Erythroblast (primary cell): ENCODE data around the gene IMMP2L.
"Not testable (repeated sequence)": the region's sequence is repeated elsewhere in the genome, so short reads cannot be mapped to it uniquely, and the experiment has no call there.

ENCODE experiments used
- DNase-seq, 2 experiments: peaks; one replicate each; lab custom pipeline; 2025; lab: John Stamatoyannopoulos, UW
- GATA1 ChIP-seq: IDR thresholded peaks from 2 replicates; pipeline ENCODE4 v1.6.1; 2011; ENCODE audit warnings: low read depth, mild to moderate bottlenecking, control low read depth, low read length, moderate library complexity
- POLR2A ChIP-seq: IDR thresholded peaks from 2 replicates; pipeline ENCODE4 v1.6.1; 2011; ENCODE audit warnings: mild to moderate bottlenecking, low read length

Gene IMMP2L

DNA sequence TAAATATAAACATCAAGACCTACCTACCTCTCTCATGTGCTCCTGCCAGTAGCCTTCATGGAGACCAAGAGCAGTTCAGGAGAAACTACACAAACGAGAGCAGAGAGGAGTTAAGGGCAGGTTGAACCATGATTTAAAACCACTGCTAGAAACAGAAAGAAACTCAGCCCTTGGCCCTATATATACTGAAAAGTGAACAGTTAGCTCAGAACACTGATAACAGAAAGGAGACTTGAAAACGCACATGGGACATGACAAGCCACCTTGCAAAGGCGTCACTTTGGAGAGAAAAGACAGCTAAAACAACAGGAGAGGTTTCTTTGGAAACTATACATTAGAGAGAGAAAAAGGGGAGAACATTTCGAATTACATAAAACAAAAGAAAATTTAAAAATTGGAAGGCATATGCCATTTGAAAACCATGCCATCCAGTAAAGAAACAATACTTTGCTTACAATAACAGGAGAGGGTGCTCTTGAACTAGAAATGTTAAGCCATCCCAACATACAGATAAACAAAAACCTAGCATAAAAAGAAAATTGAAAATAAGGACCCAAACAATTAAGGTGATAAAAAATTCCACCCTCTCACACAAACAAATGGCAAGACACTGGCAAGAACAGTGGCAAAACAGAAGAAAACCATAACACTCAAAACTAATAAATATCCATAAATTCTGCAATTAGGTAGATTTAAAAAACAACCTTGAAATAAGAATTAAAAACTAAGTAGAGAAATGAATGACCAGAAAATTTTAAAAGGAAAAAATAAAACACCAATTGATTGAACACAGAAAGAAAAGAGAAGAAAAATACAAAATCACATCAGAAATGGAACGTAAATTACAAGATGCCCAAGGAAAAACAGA lies 232.7 kb downstream of the IMMP2L start:
- no peak for TF ChIP-seq GATA1
- no peak for TF ChIP-seq POLR2A
- DNase-seq: peak in 1 of 2 experiments; percentile 17

DNA sequence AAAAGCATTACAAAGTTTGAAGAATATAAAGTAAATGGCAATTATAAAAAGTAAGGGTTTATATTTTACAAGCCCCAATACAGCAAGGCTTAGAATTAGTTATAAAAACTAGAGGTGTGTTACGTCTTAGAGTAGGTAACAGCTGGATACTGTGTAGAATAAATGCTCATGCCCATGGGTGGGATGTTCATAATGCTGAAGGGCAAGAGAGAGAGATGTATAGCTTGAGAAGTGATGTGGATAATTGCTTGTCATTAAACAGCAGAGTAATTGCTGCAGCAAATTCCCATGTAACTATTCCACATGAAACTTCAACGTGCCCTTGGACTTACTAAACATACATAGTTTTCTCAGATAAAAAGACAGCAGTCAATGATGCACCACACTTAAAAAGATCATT lies 233.8 kb downstream of the IMMP2L start:
- no peak for DNase-seq

DNA sequence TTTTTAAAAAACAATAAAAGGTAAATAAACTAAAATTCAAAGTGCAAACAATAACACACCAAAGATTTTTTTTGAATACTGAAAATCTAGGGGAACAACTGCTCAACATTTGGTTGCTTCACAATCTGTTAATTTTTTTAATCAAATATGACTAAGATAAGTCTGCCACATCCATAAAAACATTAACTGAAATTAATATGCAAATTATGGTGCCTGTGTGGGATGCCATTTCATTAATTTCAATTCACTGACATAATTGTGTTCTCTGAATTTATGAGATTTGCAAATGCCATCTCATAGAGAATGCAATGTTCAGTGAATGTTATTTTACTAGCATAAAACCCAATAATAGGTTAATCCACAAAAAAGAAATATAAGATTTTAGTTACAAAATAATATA lies 237.5 kb downstream of the IMMP2L start:
- no peak for DNase-seq
- no peak for TF ChIP-seq POLR2A
- no peak for TF ChIP-seq GATA1

More for the DNA sequence above, 233.8 kb downstream of the IMMP2L start:
- no peak for TF ChIP-seq POLR2A
- no peak for TF ChIP-seq GATA1

DNA sequence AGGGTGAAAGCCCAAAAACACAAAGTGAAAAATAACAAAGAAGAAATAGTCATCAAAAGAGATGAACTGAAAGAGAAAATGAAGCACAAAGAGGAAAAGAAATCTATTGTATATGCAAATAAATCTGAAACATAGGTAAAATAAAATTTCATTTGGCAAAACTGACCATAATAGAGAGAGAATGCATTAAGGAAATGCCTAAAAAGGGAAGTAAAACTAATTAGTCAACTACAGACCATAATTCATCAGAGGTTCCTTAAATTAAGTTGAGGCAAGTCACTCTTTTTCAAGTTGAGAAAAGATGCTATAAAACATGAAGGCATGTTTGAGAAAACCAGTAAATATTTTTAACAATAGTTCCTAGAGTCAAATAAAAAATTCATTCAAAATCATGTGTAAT lies 238.1 kb downstream of the IMMP2L start:
- TF ChIP-seq POLR2A (no peak), GATA1 (no peak)
- no peak for DNase-seq

DNA sequence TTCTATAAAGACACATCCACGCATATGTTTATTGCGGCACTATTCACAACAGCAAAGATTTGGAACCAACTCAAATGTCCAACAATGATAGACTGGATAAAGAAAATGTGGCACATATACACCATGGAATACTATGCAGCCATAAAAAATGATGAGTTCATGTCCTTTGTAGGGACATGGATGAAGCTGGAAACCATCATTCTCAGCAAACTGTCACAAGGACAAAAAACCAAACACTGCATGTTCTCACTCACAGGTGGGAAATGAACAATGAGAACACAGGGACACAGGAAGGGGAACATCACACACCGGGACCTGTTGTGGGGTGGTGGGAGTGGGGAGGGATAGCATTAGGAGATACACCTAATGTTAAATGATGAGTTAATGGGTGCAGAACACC lies 238.6 kb downstream of the IMMP2L start:
- DNase-seq: not testable (repeated sequence)

DNA sequence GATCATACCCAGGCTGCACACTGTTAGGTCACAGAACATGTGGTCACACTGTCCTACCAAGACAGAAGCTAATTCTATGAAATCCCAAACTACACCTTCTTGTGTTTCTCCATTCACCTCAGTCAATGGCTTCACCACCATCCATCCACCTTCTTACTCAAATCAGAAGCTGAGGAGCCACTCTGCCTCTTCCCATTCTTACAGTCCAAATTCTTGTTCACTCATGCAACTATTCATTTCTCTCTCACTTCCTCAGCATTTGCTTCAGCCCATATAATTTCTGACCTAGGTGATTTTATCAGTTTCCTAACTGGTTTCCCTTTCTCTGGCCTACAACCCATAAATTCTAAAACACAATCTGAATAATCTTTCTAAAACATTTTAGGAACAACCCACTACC lies 242.2 kb downstream of the IMMP2L start:
- no peak for TF ChIP-seq GATA1
- no peak for TF ChIP-seq POLR2A
- DNase-seq: no peak

DNA sequence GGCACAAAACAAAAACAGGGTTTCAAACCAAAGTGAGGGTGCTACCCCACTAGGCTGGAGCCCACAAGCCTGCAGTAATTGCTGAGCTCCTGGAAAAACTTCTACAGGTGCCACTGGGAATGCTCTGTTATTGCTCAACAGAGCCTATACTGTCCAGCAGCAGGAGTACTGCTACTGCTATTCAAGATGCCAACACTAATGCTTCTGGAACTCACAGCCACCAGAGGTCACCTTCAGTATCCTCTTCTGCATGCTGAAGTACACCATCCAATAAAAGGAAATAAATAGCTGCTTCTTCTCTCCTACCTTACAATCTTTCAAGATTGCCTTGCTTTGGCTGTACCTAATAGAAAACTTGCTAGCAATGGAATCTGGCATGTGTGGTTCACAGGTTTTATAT lies 249.3 kb downstream of the IMMP2L start:
- TF ChIP-seq GATA1 (no peak), POLR2A (no peak)

DNA sequence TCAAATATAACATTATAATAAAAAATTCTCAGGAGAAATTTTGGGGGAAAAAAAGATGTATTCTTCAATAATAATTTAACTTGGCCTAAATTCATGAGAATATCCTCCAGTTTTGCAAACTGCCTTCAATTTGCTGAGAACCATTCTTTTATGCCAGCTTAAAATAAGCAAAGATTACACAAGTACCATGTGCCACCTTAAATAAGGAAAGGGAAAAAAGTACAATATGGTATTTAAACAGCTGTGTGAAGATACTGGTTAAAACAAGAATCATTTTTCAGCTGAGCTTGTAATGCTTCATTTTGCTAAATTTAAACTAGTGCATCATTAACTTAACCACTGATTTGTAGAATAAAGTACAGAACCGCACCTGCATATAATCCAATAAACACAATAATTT lies 253.6 kb downstream of the IMMP2L start:
- no peak for TF ChIP-seq GATA1
- no peak for TF ChIP-seq POLR2A
- no peak for DNase-seq

More for the DNA sequence above, 249.3 kb downstream of the IMMP2L start:
- peak; percentile 22 for DNase-seq

DNA sequence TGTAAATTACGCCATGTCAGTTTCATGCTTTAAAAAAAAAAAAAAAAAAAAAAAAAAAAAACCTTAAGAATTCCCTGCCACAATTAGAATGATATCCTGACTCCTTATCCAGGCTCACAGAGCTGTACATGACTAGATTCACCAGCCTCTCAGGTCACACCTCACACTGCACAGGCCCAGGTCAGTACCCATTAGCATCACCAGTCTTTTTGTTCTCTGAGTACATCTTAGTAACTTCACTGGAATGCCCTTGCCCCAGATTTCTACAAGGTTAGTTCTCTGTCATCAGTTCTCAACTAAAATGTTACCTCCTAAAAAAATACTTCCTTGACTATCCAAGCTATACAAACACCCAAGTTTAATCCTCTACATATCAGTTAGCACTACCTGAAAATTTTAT lies 260.4 kb downstream of the IMMP2L start:
- TF ChIP-seq GATA1: no peak
- TF ChIP-seq POLR2A: no peak
- DNase-seq: no peak

DNA sequence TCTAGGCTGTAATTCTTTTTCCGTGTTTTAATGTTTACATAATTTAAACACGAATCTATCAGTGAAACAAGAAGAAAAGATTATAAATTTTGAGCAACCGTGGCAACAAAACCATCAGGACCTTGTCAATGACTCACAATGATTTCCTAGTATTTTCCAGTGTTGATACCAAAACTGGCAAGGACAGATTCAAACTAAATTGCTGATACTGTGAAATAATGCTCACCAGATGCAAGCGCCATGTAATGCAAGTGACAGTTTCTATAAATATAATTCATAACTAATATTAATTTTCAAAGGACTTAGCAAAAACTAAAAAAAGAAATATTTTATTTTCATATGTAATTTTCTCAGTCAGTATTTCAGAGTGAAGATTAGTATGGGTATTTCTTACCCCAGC lies 267.8 kb downstream of the IMMP2L start:
- DNase-seq: no peak
- TF ChIP-seq GATA1: no peak

DNA sequence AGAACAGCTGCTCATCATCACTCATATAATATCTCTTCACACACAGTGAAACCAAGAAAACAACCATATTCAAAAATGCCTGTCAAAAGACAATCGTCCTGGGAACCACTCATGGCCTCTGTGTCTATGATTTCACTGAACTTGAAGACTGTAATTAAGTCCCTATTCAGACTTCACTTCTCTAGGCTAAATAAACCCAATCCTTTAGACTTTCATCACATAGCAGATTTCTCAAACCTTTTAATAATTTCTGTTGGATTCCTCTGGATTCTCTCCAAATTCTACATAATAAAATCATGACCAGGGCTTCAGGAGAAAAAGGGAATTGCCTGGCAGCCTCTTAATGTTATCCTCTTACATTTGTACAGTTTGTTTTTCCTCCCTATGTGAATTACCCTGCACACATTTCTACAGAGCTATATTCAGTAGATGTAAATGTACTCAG lies 270.2 kb downstream of the IMMP2L start:
- DNase-seq: no peak

DNA sequence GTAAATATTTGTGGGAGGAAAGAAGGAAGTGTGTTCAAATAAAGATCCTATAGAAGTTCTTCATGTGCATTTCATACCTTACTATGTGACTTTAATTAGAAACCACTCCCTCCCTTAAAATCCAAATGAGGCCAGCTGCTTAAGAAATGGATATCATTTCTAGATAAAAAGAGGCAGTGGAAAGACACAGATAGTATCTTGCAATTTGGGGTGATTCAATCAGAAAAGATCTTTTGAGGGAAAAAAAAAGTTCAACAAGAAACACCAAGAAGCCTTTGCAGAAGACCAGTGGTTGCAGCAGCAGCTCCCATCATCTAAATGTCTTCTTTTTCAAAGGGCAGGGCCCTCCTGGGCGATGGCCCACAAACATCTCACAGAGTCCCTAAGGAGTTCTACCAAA lies 271.3 kb downstream of the IMMP2L start:
- TF ChIP-seq POLR2A (no peak), GATA1 (no peak)
- DNase-seq: no peak

More for the DNA sequence above, 270.2 kb downstream of the IMMP2L start:
- TF ChIP-seq POLR2A: no peak
- no peak for TF ChIP-seq GATA1

DNA sequence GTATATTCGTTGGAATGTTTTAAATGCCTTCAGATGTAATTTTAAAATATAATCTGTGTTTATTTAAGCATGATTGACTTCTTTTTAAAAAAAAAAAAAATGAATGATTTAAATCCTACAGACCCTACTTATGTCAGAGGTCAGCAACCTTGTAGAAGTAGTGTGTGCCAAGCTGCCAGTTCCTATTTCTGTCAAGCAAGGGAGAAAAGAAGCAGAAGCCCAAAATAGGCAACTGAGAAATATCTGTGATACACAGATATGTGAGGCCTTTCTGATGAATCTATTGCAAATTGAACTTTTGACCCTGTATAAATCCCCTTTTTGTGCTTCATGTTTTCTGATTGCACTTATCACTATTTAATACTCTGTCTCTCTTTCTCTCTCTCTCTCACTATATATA lies 271.9 kb downstream of the IMMP2L start:
- TF ChIP-seq POLR2A (no peak), GATA1 (no peak)
- no peak for DNase-seq

DNA sequence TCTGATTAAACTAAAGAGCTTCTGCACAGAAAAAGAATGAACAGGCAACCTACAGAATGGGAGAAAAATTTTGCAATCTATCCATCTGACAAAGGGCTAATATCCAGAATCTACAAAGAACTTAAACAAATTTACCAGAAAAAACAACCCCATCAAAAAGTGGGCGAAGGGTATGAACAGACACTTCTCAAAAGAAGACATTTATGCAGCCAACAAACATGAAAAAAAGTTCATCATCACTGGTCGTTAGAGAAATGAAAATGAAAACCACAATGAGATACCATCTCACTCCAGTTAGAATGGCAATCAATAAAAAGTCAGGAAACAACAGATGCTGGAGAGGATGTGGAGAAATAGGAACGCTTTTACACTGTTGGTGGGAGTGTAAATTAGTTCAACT lies 273.9 kb downstream of the IMMP2L start:
- not testable (repeated sequence) for DNase-seq

DNA sequence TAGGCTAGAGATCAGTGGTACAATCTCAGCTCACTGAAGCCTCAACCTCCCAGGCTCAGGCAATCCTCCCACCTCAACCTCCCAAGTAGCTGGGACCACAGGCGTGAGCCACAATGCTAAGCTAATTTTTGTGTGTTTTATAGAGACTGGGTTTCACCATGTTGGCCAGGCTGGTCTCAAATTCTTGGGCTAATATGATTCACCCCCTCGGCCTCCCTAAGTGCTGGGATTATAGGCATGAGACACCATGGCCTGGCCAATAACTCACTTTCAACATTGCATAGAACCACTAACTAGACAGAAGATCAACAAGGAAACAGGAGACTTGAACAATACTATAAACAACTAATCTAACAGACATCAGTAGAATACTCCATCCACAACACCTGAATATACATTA lies 279.7 kb downstream of the IMMP2L start:
- DNase-seq: no peak
- TF ChIP-seq GATA1 (no peak), POLR2A (no peak)
